Adrenal gland (tissue), 5 donors: ENCODE data around the gene RPS4Y1.

Experiments
- CTCF ChIP-seq, 6 experiments: fragments of 450-650 bp in 4 of 6; fragments of 200-600 bp in 2 of 6; sonication (generic) in 1 of 6; IDR thresholded peaks; 1 replicate in 5 of 6; 2 replicates in 1 of 6; pipeline versions ENCODE4 v1.5.1 to v1.8.0; 2016 to 2021; ENCODE audit warnings: antibody characterized with exemption in 6 of 6, mild to moderate bottlenecking in 2 of 6, moderate library complexity in 1 of 6
- POLR2A ChIP-seq, 2 donors: fragments of 450-650 bp; IDR thresholded peaks; one replicate each; pipeline ENCODE4 v1.6.1; 2017; ENCODE audit warnings: antibody characterized with exemption in 2 of 2, mild to moderate bottlenecking in 2 of 2, moderate library complexity in 1 of 2
- donor health status: DM: no; HTN: no; CAD: no.

- TF ChIP-seq POLR2A (IDR thresholded peaks at IDR 0.05), result no peak
- no peak for TF ChIP-seq CTCF (IDR thresholded peaks at IDR 0.05)
These were observed 44.5 kb downstream of the RPS4Y1 start for GRCh38 chrY:2885880-2886279.
